ENCODE results near the gene DLX1.
"Not testable (repeated sequence)": the region's sequence is repeated elsewhere in the genome, so short reads cannot be mapped to it uniquely, and the experiment has no call there.

The DLX1 gene

DNA sequence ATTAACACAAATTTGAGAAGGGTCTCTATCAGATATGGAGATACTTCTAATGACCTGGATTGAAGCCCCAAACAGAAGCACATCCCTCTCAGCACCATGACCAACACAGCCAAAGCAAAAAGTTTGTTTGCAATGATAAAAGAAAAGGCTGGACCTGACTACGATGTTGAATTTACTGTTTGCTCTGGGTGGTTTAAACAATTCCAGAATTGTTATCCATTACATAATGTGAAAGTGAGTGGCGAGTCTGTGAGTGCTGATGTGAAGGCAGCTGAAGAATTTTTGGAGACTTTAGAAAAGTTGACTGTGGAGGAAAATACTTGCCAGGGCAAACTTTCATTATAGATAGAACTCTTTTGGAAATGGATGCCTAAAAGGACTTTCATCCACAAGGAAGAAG lies 34.8 kb downstream of the DLX1 start:
- DNase-seq, result no peak

DNA sequence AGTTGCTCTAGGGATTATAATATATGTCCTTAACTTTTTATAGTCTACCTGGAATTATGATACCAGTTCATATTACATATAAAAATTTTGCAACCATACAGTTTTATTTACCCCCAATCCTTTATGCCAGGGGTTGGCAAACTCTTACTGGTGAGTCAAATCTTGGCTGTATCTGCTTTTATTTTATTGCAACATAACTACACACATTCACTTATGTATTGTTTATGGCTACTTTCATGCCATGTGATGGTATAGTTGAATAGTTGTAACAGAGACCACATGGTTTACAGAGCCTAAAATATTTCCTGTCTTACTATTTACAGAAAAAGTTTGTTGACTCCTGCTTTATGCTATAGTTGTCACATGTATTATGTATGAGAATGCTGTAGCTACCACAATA lies 43.2 kb downstream of the DLX1 start:
- DNase-seq, result no peak

DNA sequence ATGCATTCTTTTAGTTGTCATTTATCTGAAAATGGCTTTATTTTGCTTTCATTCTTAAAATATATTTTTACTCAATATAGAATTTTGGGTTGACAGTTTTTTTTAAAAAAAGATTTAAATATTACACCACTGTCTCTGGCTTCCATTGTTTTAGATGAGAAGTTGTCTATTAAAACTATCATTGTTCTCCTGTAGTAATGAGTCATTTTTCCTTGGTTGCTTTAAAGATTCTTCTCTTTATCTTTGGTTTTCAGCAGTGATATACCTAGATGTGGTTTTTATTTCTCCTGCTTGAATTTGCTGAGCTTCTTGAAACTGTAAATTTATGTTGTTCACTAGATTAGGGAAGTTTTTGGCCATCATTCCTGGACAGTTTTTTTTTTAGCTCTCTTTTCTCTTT lies 44.1 kb downstream of the DLX1 start:
- DNase-seq, result no peak

DNA sequence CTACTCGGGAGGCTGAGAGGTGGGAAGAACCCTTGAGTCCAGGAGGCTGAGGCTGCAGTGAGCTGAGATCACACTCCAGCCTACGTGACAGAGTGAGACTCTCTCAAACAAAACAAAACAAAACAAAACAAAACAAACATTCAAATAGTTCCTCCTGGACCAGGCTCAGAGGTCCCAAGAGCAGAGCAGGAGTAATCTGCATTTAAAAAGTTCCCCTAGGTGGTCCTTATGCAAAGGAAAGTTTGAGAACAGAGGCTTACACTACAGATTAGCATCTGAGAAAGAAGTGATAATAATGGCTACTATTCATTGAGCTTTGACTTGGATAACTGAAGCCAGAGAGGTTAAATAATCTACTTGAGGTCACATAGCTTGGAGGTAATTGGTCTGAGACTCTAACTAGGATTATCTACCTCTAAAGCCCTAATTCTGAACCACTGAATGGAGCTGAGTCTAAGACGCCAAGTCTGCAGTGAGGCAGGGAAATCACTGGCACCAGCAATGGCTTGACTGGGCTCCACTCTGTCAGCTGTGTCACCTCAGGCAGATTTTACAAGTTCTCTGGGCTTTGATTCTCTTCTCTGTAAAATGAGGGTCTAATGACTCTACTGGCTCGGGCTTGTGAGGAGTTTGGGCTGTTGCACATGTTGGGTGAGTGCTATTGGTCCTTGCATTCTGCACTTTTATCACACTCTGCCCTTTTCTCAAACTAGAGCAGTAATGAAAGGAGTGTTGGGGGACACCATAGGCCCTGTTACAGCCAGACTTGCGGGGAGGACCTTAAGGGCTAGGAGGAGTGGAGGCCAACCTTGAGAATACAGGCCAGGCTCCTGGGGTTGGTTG lies 46.6 kb downstream of the DLX1 start:
- DNase-seq, result no peak

DNA sequence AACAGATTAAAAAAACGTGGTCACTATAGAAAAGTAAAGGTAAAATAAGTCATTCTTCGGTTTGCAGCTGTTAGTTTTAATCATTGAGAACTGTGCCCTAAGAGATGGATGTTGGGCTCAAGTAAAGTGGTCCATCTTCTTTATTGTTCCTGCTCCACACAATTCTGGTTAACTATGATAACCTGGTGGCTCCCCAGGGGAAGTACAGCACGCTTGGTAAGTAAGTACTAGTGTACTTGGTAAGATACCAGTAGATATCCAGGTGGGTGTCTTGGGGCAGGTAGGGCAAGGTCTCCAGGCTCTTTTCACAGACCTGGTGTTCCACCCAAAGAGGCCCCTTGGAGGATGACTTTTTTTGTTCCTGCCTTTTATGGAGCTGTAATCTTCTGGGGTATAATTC lies 49.0 kb downstream of the DLX1 start:
- DNase-seq, result no peak

DNA sequence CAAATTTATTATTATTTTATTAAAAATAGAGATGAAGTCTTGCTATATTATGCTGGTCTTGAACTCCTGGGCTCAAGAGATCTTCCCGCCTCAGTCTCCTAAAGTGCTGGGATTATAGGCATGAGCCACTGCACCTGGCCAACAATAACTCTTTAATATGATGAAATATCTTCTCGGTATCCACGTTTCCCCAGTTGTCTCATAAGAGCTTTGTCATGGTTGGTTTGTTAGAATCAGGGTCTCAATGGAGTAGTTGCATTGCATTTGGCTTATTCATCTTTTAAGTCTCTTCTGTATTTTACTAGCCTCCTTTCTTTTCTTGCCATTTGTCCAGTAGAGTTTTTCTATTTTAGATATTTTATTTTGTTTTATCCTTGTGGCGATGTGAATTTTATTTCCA lies 50.1 kb downstream of the DLX1 start:
- no peak for DNase-seq

DNA sequence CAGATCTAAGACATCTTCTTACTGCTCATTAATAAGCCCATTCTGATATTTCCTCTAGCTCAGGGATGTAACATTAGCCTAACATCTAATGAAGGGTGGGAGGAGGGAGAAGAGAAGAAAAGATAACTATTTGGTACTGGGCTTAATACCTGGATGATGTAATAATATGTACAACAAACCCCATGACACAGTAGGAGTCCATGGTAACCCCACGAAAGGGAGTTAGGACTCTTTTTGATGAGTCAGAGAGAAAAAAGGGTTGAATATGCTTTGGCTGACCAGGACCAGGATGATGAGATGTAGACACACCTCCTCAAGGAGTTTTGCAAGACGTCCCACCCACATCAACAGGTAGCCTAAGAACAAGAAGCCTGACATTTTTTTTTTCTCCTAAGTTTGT lies 51.8 kb downstream of the DLX1 start:
- DNase-seq, result no peak

DNA sequence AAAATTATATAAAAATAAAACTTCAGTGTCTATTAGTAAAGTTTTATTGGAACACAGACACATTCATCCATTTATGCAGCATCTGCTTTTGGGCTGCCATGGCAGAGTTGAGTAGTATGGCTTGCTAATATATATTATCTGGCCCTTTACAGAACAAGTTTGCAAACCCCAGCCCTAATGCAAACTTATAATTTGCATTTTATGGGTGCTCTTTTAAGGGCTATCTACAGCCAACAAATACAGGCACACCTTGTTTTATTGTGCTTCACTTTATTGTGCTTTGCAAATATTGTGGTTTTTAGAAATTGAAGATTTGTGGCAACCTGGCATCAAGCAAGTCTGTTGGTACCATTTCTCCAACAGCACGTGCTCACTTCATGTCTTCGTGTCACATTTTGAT lies 52.6 kb downstream of the DLX1 start:
- no peak for DNase-seq

DNA sequence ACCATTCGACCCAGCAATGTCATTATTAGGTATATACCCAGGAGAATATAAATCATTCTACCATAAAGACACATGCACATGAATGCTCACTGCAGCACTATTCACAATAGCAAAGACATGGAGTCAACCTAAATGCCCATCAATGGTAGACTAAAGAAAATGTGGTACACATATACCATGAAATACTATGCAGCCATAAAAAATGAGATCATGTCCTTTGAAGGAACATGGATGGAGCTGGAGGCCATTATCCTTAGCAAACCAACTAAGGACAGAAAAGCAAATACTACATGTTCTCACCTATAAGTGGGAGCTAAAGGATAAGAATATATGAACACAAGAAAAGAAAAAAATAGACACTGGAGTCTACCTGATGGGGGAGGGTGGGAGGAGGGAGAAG lies 53.4 kb downstream of the DLX1 start:
- not testable (repeated sequence) for DNase-seq

Measured in NK-92 treated with Interleukin-12 subunit alpha and Interleukin-12 subunit beta, amount 100 ng/mL, for 24 hours (cell line).